ENCODE results near the gene MROH8. TPM values are rescaled to one million over a fixed set of nuclear protein-coding genes. Genes with fewer than 3 reads are reported as not detected.

Gene MROH8
- polyA plus RNA-seq (2012; ENCODE audit: low read depth, missing spikeins): 1.6 TPM

GRCh38 chr20:37178839-37179682 lies at the start of gene MROH8, which contains the start of gene RPN2:
Gene MROH8 (minus strand): TSS chr20:37179548.
Gene RPN2 (plus strand): TSS chr20:37179330. CDS start chr20:37179357, 27 bp downstream.
- FAIRE-seq: peak; percentile 67
- peak; percentile 73 for TF ChIP-seq POLR2AphosphoS5 (IDR thresholded peaks at IDR 0.05; ENCODE audit: low read depth, low read length)
- peak; percentile 70 for TF ChIP-seq POLR2A (IDR thresholded peaks at IDR 0.05; ENCODE audit: low read depth, low read length)
- TF ChIP-seq POU2F2 (IDR thresholded peaks at IDR 0.05; ENCODE audit: low read depth, low read length): peak; percentile 56; the same call in 1 of the 2 replicates
- peak; percentile 89 for TF ChIP-seq TAF1 (IDR thresholded peaks at IDR 0.05; ENCODE audit: low read depth, low read length)
- TF ChIP-seq PAX5 (IDR thresholded peaks at IDR 0.05; ENCODE audit: insufficient read depth, low read length, severe bottlenecking): no peak
- TF ChIP-seq SPI1 (IDR thresholded peaks at IDR 0.05; ENCODE audit: low read depth, low read length): peak; percentile 48
- peak; percentile 84 for DNase-seq (ENCODE audit: insufficient read length, low spot score)

DNA sequence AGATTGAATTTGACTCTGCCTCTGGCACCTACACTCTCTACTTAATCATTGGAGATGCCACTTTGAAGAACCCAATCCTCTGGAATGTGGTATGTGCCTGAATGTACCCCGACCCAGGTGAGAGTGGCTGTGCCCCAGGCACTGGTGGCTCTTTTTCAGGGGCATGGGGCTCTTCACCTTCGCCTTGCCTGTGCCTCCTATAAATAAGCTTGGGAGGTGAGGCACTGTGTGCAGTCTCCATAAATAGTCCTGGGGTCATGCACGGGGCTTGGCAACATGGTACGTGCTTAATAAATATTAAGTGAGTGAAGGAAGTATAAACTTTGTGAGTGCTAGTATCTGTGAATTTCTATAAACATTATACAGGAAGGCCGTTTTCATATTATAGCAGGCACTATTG lies 49.3 kb upstream of the MROH8 start:
- FAIRE-seq (no peak), DNase-seq (ENCODE audit: insufficient read length, low spot score) (no peak)
- TF ChIP-seq POLR2A (IDR thresholded peaks at IDR 0.05; ENCODE audit: low read depth, low read length) (no peak), SPI1 (IDR thresholded peaks at IDR 0.05; ENCODE audit: low read depth, low read length) (no peak), POU2F2 (IDR thresholded peaks at IDR 0.05; ENCODE audit: low read depth, low read length) (no peak), TAF1 (IDR thresholded peaks at IDR 0.05; ENCODE audit: low read depth, low read length) (no peak), POLR2AphosphoS5 (IDR thresholded peaks at IDR 0.05; ENCODE audit: low read depth, low read length) (no peak), PAX5 (IDR thresholded peaks at IDR 0.05; ENCODE audit: insufficient read depth, low read length, severe bottlenecking) (no peak)

DNA sequence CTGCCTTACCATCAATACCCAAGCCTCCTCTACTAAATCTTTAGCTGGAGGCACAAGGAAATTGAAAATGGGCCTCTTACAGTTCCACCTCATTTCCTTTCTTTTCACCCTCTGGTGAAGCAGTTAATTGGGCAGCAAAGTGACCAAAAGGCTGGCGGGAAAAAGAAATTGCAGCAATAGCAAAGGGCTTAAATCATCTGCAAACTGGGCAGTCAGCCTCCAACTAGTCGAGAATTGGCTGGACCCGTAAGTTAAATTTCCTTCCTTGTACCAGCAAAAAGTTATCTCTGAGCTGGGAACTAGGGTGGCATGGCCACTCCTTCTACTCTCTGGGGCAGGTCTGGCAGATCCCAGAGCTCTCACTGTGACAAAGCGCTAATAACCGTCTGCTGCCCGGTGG lies 48.7 kb upstream of the MROH8 start:
- DNase-seq (ENCODE audit: insufficient read length, low spot score): no peak
- FAIRE-seq: no peak
- TF ChIP-seq TAF1 (IDR thresholded peaks at IDR 0.05; ENCODE audit: low read depth, low read length): no peak
- TF ChIP-seq POU2F2 (IDR thresholded peaks at IDR 0.05; ENCODE audit: low read depth, low read length): no peak
- no peak for TF ChIP-seq POLR2A (IDR thresholded peaks at IDR 0.05; ENCODE audit: low read depth, low read length)
- TF ChIP-seq PAX5 (IDR thresholded peaks at IDR 0.05; ENCODE audit: insufficient read depth, low read length, severe bottlenecking): no peak
- TF ChIP-seq SPI1 (IDR thresholded peaks at IDR 0.05; ENCODE audit: low read depth, low read length): no peak
- no peak for TF ChIP-seq POLR2AphosphoS5 (IDR thresholded peaks at IDR 0.05; ENCODE audit: low read depth, low read length)

GRCh38 chr20:37226889-37227288 lies 47.5 kb upstream of the MROH8 start:
- no peak for FAIRE-seq
- TF ChIP-seq PAX5 (IDR thresholded peaks at IDR 0.05; ENCODE audit: insufficient read depth, low read length, severe bottlenecking): no peak
- TF ChIP-seq POLR2A (IDR thresholded peaks at IDR 0.05; ENCODE audit: low read depth, low read length): no peak
- TF ChIP-seq SPI1 (IDR thresholded peaks at IDR 0.05; ENCODE audit: low read depth, low read length): no peak
- no peak for TF ChIP-seq POLR2AphosphoS5 (IDR thresholded peaks at IDR 0.05; ENCODE audit: low read depth, low read length)
- TF ChIP-seq POU2F2 (IDR thresholded peaks at IDR 0.05; ENCODE audit: low read depth, low read length): no peak
- no peak for TF ChIP-seq TAF1 (IDR thresholded peaks at IDR 0.05; ENCODE audit: low read depth, low read length)
- DNase-seq (ENCODE audit: insufficient read length, low spot score): no peak

DNA sequence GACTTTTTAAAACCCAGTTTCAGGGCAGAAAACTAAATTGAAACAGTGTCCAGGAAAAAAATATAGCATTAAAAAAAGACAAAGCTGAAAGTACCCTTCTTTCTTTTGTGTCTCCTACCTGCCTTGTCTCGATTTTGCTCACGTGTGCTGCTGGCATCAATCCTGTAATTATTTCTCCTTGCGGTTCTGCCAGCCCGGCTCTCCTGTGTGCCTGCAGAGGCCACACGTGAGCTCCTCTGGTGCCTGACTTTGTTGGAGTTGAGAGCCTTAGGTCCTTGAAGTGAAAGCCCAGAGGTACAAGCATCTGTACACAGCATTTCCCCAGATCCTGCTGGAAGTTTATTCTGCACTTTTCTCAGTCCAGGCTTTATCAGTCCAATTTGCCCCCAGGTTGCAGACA lies 45.8 kb upstream of the MROH8 start:
- FAIRE-seq: no peak
- TF ChIP-seq PAX5 (IDR thresholded peaks at IDR 0.05; ENCODE audit: insufficient read depth, low read length, severe bottlenecking): no peak
- no peak for TF ChIP-seq POLR2AphosphoS5 (IDR thresholded peaks at IDR 0.05; ENCODE audit: low read depth, low read length)
- no peak for TF ChIP-seq POU2F2 (IDR thresholded peaks at IDR 0.05; ENCODE audit: low read depth, low read length)
- no peak for TF ChIP-seq SPI1 (IDR thresholded peaks at IDR 0.05; ENCODE audit: low read depth, low read length)
- no peak for TF ChIP-seq POLR2A (IDR thresholded peaks at IDR 0.05; ENCODE audit: low read depth, low read length)
- TF ChIP-seq TAF1 (IDR thresholded peaks at IDR 0.05; ENCODE audit: low read depth, low read length): no peak
- no peak for DNase-seq (ENCODE audit: insufficient read length, low spot score)

DNA sequence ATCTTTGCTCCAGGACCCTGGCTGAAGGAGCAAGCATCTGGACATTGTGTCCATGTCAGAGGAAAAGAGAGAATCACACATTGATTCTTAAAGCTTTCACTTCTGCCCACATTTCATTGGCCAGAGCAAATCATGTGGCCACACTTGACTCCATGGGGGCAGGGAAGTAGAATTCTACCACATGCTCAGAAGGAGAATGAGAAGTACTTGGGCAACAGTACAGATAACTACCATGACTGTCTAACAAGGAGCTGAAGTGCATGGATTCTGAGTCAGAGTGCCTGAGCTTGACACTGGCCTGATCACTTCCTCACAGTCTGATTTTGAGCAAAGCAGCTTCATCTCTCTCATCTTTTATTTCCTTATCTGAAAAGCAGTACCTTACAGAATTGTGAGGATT lies 43.7 kb upstream of the MROH8 start:
- DNase-seq (ENCODE audit: insufficient read length, low spot score) (no peak), FAIRE-seq (peak; percentile 47)
- TF ChIP-seq POU2F2 (IDR thresholded peaks at IDR 0.05; ENCODE audit: low read depth, low read length) (no peak), SPI1 (IDR thresholded peaks at IDR 0.05; ENCODE audit: low read depth, low read length) (peak; percentile 70; the same call in 1 of the 2 replicates)

- TF ChIP-seq POLR2AphosphoS5 (IDR thresholded peaks at IDR 0.05; ENCODE audit: low read depth, low read length) (no peak), TAF1 (IDR thresholded peaks at IDR 0.05; ENCODE audit: low read depth, low read length) (no peak), PAX5 (IDR thresholded peaks at IDR 0.05; ENCODE audit: insufficient read depth, low read length, severe bottlenecking) (no peak), POLR2A (IDR thresholded peaks at IDR 0.05; ENCODE audit: low read depth, low read length) (no peak), SPI1 (IDR thresholded peaks at IDR 0.05; ENCODE audit: low read depth, low read length) (no peak), POU2F2 (IDR thresholded peaks at IDR 0.05; ENCODE audit: low read depth, low read length) (no peak)
- FAIRE-seq (no peak), DNase-seq (ENCODE audit: insufficient read length, low spot score) (no peak)
Measured at GRCh38 chr20:37222086-37222485, 42.7 kb upstream of the MROH8 start.

DNA sequence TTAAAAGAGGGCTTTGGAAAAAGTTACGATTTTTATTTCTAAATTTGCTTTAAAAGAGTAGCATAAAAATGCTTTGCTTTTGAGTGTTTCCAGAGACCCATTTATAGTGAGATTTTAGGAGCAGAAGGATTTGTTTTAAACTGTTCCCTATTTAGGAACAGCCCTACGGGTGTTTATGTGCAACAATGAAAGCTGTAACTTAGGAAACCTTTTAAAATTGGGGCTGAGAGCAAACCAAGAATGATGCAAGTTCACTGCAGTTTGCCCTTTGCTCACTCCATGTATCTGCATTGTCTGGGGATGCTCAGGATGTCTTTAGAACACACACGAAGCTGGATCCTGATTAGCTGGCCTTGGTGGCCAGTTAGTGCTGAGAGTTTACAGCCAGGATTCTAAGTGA lies 41.4 kb upstream of the MROH8 start:
- DNase-seq (ENCODE audit: insufficient read length, low spot score): no peak
- no peak for FAIRE-seq
- TF ChIP-seq TAF1 (IDR thresholded peaks at IDR 0.05; ENCODE audit: low read depth, low read length): no peak
- no peak for TF ChIP-seq POU2F2 (IDR thresholded peaks at IDR 0.05; ENCODE audit: low read depth, low read length)
- TF ChIP-seq POLR2A (IDR thresholded peaks at IDR 0.05; ENCODE audit: low read depth, low read length): no peak
- TF ChIP-seq POLR2AphosphoS5 (IDR thresholded peaks at IDR 0.05; ENCODE audit: low read depth, low read length): no peak
- TF ChIP-seq PAX5 (IDR thresholded peaks at IDR 0.05; ENCODE audit: insufficient read depth, low read length, severe bottlenecking): no peak
- TF ChIP-seq SPI1 (IDR thresholded peaks at IDR 0.05; ENCODE audit: low read depth, low read length): no peak

DNA sequence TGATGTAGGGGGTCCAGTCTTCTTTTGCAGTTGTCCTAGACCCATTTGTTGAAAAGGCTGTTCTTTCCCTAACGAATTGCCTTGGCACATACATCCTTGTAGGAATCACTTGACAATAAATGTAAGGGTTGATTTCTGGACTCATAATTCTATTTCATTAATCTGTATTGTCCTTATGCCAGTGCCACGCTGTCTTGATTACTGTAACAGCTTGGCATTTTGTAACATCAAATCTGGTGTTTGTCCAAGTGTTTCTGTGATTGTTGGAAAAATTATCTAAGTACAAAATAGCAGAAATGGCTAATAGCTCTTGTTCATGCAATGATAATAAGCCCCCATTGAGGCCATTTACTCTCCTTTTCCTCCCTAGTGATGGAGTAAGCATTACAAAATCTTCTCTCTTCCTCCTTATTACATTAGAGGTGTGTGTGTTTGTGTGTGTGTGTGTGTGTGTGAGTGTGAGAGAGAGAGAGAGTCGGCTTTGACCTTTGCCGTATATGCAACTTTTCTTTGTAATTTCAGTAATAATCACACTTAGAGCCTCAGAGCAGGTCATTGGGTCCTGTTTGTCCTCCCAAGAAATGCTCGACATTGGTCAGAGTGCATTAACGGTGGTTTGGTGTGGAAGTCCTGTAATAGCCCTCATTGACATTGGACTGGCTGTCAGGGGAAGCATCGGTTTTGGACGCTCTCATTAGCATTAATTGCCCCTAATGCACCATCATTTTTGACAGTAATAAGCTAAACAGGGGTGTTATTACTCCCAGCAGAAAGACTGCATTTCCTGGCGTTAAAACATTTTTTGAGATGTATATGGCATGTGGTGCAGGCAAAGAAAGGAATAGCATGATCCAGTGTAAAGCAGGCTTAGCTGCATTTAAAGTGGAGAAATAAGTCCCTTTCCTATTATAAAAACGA lies 40.7 kb upstream of the MROH8 start:
- no peak for FAIRE-seq
- no peak for DNase-seq (ENCODE audit: insufficient read length, low spot score)
- TF ChIP-seq TAF1 (IDR thresholded peaks at IDR 0.05; ENCODE audit: low read depth, low read length): no peak
- TF ChIP-seq POU2F2 (IDR thresholded peaks at IDR 0.05; ENCODE audit: low read depth, low read length): no peak
- no peak for TF ChIP-seq PAX5 (IDR thresholded peaks at IDR 0.05; ENCODE audit: insufficient read depth, low read length, severe bottlenecking)
- no peak for TF ChIP-seq SPI1 (IDR thresholded peaks at IDR 0.05; ENCODE audit: low read depth, low read length)
- TF ChIP-seq POLR2A (IDR thresholded peaks at IDR 0.05; ENCODE audit: low read depth, low read length): no peak
- TF ChIP-seq POLR2AphosphoS5 (IDR thresholded peaks at IDR 0.05; ENCODE audit: low read depth, low read length): no peak

All from GM12891 (cell line).